GM19438 (cell line): ENCODE data around the gene RSF1.
"Not testable (repeated sequence)": the region's sequence is repeated elsewhere in the genome, so short reads cannot be mapped to it uniquely, and the experiment has no call there.

Experiments
- ATAC-seq: cut with Tn5 transposase; IDR thresholded peaks from one replicate; pipeline ENCODE4 v1.9.1; 2021; ENCODE audit warnings: low read depth; ENCODE audit not compliant: unreplicated experiment

Gene RSF1

GRCh38 chr11:77636731-77637344 is 183.7 kb downstream of the RSF1 start:
- ATAC-seq, result no peak

DNA sequence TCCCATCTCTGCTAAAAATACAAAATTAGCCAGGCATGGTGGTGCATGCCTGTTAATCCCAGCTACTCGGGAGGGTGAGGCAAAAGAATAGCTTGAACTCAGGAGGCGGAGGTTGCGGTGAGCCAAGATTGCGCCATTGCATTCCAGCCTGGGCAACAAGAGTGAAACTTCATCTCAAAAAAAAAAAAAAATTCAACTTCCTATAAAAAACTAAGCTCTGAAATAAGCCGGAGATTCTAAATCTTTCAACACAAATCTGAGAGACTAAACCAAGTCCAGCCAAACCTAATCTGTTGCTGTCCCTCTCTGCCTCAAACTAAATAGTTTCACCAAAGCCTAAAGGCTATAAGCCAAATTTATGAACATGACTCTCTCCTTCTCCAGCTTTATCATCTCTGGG is 186.6 kb downstream of the RSF1 start:
- not testable (repeated sequence) for ATAC-seq

DNA sequence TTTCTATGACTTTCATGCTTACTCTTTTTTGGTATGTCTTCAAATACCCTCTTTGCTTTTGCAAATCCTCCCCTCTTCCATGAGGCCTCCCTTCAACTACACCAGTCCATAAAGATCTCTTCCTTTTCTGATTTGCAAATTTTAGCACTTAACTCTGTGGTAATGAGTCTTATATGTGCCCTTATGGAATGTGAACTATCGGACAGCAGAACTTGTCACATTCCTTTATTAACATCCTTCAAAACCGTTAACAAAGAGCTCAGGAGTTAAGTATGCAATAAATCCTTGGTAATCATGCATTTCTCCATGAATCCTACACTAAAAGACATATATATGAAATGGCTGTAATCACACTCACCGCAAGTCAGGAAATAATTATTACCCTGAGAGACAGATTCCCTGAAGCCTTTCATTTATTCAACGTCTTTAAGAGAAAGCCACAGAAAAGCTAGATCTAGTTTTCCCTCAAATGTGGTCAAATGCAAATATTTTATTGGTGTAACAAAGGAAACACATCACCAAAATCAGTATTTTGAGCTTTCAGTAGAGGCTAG is 190.3 kb downstream of the RSF1 start:
- ATAC-seq, result no peak

- no peak for ATAC-seq
Observed at GRCh38 chr11:77619576-77620198, 200.8 kb downstream of the RSF1 start.

GRCh38 chr11:77617892-77618291 is 202.6 kb downstream of the RSF1 start:
- ATAC-seq, result no peak

GRCh38 chr11:77611921-77612320 is 208.6 kb downstream of the RSF1 start:
- no peak for ATAC-seq
